Inferior parietal cortex (tissue), 1 donor: ENCODE results near the gene CYS1.
A peak's percentile ranks its signal among the peaks of the same experiment; 100 is the strongest.

Experiments
- DNase-seq: peaks from one replicate; pipeline ENCODE4 v3.0.0-alpha.2; 2016; ENCODE audit errors: extremely low spot score

Gene CYS1

GRCh38 chr2:10047616-10048500, 32.4 kb downstream of the CYS1 start:
- no peak for DNase-seq

DNA sequence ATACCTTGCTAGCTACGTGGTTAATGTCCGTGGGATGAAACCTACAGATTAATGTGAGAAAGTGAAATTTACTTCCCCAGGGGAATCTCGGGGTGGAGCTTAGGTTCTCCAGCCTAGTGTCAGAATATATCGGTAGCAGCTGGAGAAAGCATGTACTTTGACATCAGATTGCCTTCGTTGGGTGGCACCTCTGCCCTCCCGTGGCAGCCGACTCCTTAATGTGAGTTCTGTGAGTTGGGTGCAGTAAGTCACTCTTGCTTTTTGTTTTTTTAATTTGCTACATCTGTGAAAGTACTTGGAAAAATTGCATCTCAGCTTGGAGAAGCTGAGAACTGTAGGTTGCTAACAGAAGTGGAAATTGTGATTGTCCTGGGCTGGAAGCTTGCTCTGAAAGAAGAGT, 33.3 kb downstream of the CYS1 start:
- no peak for DNase-seq

DNA sequence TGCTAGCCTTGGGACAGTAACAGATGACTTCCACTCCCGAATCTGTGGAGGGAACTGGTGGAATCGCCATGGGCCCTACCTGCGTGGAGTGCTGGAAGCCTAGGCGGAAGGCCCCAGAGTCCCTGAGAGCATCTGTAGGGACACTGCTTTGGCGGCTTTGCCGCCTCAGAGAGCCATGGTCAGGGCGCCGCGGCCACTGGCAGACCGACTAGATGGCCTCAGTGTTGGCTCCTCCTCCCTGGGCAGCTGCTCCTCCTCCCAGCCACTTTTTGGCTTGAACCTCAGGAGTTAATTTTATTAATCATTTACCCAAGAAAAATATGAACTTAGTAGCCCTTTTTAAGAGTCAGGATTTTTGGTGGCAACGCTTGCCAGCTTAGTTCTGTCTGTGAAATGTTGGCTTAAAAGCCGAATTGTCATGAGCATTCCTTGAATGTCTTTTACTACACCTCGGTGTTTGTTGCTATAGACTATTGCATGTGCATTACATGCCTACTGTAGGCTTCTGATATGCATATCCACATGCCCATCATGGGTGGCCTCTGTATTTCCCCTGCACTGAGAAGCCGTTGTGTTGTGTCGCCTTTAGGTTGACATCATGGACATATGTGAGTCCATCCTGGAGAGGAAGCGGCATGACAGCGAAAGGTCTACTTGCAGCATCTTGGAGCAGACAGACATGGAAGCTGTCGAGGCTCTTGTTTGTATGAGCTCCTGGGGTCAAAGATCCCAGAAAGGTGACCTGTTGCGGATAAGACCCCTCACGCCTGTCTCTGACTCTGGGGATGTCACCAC, 34.5 kb downstream of the CYS1 start:
- DNase-seq, result no peak

DNA sequence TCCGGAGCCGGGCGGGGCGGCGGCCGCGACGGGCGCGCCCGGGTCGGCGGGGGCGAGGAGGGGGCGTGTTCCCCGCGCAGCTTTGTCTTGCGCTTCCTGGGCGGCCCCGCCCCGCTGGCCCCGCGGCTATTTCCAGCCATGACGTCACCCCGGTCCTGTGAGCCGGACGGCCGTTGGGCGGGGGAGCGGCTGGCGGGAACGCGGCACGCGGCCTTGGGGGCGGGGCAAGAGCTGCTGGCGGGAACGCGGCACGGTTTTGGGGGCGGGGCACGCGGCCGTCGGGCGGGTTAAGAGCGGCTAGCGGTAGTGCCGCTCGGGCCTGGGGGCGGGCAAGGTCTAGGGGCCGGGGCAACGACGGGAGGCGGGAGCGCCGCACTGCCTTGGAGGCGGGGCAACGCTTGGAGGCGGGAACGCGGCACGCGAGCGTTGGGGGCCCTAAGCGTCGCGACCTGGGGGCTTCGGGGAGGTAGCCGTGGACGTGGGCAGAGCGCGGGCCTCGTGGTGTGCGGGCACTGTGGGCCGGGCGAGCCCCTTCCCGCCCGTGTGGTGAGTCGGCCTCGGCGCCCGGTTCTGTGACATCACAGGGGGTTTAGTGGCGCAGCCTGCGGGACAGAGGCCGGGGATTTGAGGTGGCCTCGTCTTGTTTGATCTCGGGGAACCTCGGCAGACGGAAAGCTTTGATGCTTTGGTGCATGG, 36.2 kb downstream of the CYS1 start:
- DNase-seq, result peak; percentile 71

DNA sequence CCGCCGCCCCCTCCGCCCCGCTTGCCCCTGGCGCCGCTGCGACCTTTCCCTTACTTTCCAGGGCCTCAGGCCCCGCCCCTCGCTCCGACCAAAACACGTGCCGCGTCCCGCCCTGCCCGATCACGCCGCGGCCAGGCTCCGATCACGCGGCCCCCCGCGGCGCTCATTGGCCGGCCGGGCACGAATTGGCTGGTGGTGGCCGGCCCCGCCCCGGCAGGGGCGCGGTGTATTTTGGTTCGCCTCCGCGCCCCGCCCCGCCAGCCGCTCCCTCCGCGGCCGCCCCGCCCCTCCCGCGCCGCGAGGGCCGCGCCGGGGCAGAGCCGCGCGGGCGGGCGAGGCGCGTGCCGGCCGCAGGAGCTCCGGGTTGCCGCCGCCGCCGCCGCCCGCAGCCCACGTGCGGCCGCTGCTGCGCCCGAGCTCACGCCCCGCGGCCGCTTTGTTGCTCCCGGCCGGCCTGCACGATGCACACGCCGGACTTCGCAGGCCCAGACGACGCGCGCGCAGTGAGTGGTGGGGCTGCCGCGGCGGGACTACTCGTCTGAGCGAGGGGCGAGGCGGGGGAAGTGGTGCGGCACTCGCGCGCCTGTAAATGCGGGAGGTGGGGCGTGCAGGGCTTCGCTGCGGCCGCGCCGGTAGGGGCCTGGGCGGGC, 36.8 kb downstream of the CYS1 start, which contains the start of gene KLF11:
TSS of gene KLF11 (plus strand) at position 295 of the 650 bp plus-strand sequence. CDS start at position 462, 167 bp downstream.
- peak; percentile 74 for DNase-seq

DNA sequence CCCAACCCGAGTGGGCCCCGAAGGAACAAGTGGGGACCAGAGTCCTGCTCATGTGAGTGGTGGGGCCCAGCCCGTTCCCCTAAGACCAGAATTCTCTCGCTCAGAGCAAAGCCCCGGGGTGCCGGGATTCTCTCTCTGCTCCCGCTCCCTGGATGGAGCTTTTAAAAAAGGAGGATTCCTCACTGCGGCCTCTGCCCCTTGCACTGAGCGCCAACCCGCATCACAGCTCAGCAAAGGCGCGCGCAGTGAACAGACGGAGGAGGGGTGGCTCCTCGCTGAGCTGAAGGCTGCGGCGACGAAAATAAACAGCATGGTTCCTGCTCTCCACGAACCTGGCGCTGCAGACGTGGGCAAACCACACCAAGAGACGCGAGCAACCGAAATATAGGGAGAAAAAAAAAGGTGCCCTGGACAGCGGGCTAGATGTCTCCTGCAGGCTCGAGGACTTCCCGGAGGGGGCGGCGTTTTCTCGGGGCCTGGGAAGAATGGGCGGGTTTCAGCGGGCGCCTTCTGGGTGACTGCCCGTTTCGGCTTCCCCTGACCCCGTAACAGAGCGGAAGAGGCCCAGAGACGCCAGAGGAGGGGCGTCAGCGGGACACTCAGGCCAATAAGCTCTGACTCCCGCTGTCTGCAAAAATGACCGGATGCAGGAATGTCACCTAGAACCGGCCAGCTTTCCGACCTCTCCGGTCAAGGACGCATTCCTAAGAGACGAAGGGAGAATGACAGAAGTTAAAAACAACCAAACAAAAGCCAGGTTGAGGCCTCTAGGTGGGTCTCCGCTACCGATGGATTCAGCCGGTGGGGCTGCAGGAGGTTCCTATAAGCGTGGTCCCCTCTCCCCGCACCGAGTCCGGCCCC, 37.7 kb downstream of the CYS1 start:
- DNase-seq, result no peak

DNA sequence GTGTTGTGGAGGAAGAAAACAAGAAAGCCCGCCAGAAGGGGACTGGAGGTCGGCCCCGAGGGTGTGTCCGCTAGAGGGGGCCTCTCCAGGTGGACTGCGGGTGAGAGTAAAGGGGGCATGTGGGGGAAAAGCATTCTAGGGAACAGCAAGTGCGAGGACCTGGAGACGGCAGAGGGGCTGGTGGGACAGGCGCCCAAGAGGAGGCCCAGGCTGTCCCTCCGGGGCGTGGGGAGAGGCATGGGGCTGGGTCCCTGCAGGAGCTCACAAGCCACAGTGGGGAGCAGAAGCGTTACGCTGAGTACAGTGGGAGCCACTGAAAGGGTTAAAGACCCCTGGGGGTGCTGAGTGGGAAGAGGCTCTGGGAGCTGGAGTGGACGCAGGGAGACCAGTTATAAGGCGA, 38.5 kb downstream of the CYS1 start:
- no peak for DNase-seq

- no peak for DNase-seq
Observed at GRCh38 chr2:10039658-10040410, 40.4 kb downstream of the CYS1 start.

- DNase-seq, result no peak
Observed at GRCh38 chr2:10038716-10039115, 41.5 kb downstream of the CYS1 start.

GRCh38 chr2:10038123-10038522, 42.1 kb downstream of the CYS1 start:
- no peak for DNase-seq

DNA sequence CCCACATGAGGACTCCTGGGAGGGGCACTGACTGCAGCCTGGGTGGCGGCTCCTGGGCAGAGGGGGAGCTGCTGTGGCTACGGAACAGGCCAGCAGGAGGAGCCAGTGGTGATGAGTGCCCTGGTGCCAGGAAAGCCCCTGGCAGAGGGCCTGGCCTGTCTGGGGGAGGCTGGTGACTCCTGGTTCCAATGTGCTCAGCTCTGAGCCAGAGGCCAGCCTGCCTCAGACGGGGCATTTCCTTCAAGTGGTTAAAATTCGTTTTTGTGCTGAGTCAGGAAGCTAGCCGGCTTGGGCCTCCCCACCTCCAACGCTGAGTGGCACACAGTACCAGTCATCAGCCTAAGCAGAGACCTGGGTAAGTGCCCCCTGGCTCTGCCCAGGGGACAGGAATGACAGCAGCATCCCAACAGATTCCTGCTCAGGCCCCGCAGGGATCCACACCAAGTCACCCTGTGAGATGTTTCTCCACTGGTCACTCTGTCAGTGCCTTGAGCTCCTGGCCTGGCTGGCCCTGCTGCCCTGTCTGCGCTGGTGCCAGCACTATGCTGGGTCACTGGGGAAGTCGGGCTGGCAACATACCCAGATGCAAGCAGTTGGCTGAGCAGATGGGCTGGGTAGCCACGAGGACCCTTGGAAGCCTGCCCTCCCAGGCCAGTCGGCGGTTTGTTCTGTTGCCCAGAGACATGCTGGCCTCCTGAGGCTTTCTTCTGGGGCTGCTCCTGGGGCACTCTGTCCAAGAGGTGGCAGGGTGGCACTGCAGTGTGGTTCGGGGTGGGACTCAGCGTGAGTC, 43.9 kb downstream of the CYS1 start:
- DNase-seq, result peak; percentile 70

DNA sequence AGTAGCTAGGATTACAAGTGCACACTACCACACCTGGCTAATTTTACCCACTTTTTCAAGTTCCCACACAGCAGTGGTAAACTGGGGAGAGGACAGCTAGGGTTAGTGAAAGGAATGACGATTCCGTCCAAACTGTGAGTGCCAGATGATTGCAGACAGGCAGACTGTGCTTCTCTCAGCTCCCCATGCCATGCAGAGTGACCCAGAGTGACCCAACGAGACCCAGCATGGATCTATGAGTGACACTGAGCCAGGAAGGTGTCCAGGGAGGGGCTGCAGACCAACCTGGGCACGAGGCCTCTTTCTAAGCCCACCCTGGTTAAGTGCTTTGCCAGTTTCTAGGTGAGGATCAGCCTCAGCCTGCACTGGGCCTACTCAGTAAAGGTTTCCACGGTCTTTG, 44.6 kb downstream of the CYS1 start:
- DNase-seq, result no peak

- DNase-seq, result no peak
Observed at GRCh38 chr2:10035053-10035422, 45.2 kb downstream of the CYS1 start.

DNA sequence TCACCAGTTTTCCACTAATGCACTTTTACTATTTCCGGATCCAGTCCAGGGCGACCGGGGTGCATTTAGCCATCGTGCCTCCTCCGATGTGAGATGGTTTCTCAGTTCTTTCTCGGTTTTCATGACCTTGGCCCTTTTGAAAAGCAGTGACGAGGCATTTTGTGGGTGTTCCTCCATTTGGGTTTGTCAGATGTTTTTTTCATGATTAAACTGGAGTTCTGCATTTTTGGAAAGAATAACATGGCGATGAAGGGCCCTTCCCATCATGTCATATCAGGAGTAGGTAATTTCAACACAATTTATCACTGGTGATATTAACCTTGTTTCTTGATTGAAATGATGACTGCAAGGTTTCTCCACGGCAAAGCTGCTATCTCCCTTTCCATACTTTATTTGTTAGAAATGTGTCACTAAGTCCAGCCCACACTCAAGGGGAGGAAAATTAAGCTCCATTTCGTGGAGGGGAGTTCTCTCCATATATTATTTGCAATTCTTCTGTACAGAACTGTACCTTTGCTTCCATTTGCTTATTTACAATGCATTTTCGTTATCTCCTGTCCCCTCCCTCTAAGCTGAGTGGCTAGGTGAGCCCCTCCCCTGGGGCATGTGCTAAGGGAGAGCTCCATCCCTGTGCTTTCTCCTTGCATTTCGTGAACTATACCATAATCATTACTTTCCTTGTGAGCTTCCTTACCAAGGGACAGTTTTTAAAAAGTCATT, 45.7 kb downstream of the CYS1 start:
- DNase-seq, result no peak

- no peak for DNase-seq
Observed at GRCh38 chr2:10033251-10034006, 46.8 kb downstream of the CYS1 start.

GRCh38 chr2:10032746-10033105, 47.5 kb downstream of the CYS1 start:
- DNase-seq, result no peak

DNA sequence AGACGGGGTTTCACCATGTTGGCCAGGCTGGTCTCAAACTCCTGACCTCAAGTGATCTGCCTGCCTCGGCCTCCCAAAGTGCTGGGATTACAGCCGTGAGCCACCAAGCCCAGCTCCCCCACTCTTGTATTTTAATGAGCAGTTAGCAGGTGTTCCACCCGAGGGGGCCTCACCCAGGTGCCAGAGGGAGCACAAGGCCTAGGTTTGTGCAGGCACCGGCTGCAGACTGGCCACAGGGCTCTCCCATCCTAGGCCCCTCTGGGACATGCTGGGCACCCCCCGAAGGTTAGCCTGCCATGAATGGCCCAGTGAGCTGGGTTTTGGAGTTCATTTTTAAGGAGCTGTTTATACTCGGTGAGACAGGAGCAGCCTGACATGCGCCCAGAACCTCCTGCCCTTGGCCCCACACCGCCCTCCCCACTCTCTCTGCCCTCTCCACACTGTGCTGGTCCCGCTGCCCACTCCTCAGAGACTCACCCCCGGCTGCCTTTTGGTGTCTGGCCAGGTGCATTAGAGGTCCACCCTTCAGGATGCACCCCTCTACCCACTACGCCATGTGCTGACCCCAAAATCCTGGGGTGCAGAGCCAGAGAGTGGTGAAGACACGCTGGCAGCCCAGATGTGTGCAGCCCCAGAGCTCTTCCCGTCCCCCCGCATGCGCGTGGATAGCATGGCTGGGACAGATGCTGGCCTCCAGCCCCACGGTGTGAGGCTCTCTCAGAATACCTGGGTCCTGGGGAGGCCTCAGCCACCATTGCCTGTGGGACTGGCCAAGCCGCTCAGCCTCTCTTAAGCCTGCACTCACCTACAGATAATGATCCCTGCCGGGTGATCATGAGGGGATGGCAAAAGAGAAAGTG, 48.1 kb downstream of the CYS1 start:
- DNase-seq, result no peak
